ENCODE measurements around the gene FANCE. TPM values are rescaled to one million over a fixed set of nuclear protein-coding genes. Genes with fewer than 3 reads are reported as not detected.

FANCE gene
- total and polyA plus RNA-seq, 9 of the 15 experiments (the other 6 are each of a cell fraction or from before 2014, with no cell fraction given) = 5.7 to 30.2 (median 17.0) TPM

DNA sequence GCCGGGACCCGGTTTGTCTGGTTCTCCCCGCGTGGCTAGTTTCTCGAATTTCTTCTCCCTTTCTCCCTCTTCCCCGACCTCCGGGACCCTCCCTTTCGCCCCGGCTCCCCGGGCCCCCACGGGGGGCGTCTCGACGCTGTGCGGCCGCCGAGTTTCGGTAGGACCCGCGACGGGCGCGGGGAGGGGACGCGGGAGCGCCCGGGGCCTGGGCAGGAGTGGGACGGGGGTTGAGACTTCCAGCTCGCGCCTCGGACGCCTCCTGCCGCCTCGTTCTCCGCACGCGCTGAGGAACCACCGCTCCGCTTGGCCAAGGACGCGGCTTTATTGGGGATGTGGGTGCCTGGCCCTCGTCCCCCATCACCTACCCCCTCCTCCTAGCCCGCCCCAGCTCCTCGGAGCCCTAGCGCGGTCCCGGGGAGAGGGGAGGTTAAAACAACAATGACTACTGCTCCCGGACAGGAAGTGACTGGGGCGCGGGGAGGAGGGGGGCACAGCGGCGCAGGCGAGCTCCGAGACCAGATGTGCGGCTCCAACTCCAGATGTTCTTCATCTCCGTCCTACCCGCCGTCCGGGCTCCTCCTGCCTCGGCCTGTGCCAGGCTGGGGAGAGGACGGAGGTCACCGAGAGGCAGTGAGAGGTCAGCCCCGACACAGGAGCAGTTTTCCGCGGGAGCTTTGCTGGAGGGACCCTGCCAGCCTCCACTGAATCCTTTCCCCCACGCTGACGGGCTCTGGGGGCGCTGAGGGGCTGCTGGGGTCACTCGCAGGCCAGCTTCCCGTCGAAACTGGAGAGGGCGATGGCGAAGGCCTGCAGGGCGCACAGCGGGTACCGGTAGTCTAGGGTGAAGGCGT, 45.7 kb downstream of the FANCE start (continued):
- TF ChIP-seq, protein P1, sequence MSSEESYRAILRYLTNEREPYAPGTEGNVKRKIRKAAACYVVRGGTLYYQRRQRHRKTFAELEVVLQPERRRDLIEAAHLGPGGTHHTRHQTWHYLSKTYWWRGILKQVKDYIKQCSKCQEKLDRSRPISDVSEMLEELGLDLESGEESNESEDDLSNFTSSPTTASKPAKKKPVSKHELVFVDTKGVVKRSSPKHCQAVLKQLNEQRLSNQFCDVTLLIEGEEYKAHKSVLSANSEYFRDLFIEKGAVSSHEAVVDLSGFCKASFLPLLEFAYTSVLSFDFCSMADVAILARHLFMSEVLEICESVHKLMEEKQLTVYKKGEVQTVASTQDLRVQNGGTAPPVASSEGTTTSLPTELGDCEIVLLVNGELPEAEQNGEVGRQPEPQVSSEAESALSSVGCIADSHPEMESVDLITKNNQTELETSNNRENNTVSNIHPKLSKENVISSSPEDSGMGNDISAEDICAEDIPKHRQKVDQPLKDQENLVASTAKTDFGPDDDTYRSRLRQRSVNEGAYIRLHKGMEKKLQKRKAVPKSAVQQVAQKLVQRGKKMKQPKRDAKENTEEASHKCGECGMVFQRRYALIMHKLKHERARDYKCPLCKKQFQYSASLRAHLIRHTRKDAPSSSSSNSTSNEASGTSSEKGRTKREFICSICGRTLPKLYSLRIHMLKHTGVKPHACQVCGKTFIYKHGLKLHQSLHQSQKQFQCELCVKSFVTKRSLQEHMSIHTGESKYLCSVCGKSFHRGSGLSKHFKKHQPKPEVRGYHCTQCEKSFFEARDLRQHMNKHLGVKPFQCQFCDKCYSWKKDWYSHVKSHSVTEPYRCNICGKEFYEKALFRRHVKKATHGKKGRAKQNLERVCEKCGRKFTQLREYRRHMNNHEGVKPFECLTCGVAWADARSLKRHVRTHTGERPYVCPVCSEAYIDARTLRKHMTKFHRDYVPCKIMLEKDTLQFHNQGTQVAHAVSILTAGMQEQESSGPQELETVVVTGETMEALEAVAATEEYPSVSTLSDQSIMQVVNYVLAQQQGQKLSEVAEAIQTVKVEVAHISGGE (CRISPR knock-in tag; IDR thresholded peaks at IDR 0.05) = peak in 1 of 3 experiments; percentile 72; a peak in 2 of 6 replicates
- peak; percentile 82 for TF ChIP-seq SUPT5H (IDR thresholded peaks at IDR 0.05)
- TF ChIP-seq ZNF263 (CRISPR knock-in tag; IDR thresholded peaks at IDR 0.05; ENCODE audit: borderline replicate concordance) = peak; percentile 89
- peak; percentile 78 for TF ChIP-seq SPI1 (IDR thresholded peaks at IDR 0.05; ENCODE audit: borderline replicate concordance, low read depth, low read length)
- TF ChIP-seq, protein P2, sequence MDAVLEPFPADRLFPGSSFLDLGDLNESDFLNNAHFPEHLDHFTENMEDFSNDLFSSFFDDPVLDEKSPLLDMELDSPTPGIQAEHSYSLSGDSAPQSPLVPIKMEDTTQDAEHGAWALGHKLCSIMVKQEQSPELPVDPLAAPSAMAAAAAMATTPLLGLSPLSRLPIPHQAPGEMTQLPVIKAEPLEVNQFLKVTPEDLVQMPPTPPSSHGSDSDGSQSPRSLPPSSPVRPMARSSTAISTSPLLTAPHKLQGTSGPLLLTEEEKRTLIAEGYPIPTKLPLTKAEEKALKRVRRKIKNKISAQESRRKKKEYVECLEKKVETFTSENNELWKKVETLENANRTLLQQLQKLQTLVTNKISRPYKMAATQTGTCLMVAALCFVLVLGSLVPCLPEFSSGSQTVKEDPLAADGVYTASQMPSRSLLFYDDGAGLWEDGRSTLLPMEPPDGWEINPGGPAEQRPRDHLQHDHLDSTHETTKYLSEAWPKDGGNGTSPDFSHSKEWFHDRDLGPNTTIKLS (IDR thresholded peaks at IDR 0.05; ENCODE audit: borderline replicate concordance, low read depth) = peak; percentile 63; the same call in 1 of the 2 replicates
- TF ChIP-seq, protein P3, sequence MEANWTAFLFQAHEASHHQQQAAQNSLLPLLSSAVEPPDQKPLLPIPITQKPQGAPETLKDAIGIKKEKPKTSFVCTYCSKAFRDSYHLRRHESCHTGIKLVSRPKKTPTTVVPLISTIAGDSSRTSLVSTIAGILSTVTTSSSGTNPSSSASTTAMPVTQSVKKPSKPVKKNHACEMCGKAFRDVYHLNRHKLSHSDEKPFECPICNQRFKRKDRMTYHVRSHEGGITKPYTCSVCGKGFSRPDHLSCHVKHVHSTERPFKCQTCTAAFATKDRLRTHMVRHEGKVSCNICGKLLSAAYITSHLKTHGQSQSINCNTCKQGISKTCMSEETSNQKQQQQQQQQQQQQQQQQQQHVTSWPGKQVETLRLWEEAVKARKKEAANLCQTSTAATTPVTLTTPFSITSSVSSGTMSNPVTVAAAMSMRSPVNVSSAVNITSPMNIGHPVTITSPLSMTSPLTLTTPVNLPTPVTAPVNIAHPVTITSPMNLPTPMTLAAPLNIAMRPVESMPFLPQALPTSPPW (CRISPR knock-in tag; IDR thresholded peaks at IDR 0.05) = peak; percentile 89
- no peak for TF ChIP-seq ZNF24 (IDR thresholded peaks at IDR 0.05)
- TF ChIP-seq, protein P4, sequence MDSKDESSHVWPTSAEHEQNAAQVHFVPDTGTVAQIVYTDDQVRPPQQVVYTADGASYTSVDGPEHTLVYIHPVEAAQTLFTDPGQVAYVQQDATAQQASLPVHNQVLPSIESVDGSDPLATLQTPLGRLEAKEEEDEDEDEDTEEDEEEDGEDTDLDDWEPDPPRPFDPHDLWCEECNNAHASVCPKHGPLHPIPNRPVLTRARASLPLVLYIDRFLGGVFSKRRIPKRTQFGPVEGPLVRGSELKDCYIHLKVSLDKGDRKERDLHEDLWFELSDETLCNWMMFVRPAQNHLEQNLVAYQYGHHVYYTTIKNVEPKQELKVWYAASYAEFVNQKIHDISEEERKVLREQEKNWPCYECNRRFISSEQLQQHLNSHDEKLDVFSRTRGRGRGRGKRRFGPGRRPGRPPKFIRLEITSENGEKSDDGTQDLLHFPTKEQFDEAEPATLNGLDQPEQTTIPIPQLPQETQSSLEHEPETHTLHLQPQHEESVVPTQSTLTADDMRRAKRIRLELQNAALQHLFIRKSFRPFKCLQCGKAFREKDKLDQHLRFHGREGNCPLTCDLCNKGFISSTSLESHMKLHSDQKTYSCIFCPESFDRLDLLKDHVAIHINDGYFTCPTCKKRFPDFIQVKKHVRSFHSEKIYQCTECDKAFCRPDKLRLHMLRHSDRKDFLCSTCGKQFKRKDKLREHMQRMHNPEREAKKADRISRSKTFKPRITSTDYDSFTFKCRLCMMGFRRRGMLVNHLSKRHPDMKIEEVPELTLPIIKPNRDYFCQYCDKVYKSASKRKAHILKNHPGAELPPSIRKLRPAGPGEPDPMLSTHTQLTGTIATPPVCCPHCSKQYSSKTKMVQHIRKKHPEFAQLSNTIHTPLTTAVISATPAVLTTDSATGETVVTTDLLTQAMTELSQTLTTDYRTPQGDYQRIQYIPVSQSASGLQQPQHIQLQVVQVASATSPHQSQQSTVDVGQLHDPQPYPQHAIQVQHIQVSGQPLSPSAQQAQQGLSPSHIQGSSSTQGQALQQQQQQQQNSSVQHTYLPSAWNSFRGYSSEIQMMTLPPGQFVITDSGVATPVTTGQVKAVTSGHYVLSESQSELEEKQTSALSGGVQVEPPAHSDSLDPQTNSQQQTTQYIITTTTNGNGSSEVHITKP (IDR thresholded peaks at IDR 0.05; ENCODE audit: partially characterized antibody) = peak; percentile 11
- peak; percentile 40; the same call in 1 of the 2 replicates for TF ChIP-seq CREM (IDR thresholded peaks at IDR 0.05; ENCODE audit: low read depth)
- peak; percentile 93 for TF ChIP-seq ZFX (CRISPR knock-in tag; IDR thresholded peaks at IDR 0.05)
- 0 out of 2 replicates have a peak, but pooled peaks have one; percentile 5 for TF ChIP-seq MTA3 (IDR thresholded peaks at IDR 0.05; ENCODE audit: borderline replicate concordance)
- peak in 1 of 3 experiments; percentile 53 for TF ChIP-seq YY1 (IDR thresholded peaks at IDR 0.05; ENCODE audit: borderline replicate concordance in 1 of 3, control insufficient read depth in 1 of 3, extremely low read depth in 1 of 3, insufficient read depth in 3 of 3, insufficient read length in 1 of 3, insufficient replicate concordance in 2 of 3, low read depth in 1 of 3, low read length in 2 of 3)
- peak; percentile 76 for TF ChIP-seq TAF1 (IDR thresholded peaks at IDR 0.05; ENCODE audit: control insufficient read depth, extremely low read depth, insufficient read depth, low read length, severe bottlenecking)
